Effector CD4-positive, alpha-beta T cell (primary cell): ENCODE results near the gene ZNF584.

ENCODE experiments used
- DNase-seq: peaks from one replicate; pipeline ENCODE4 v3.0.0-alpha.2; 2020

The ZNF584 gene

GRCh38 chr19:58466760-58467589 is 58.5 kb downstream of the ZNF584 start, which contains the start of gene ZNF324:
ZNF324 (plus strand) TSS chr19:58467080; CDS start chr19:58469186, 2,106 bp downstream.
- peak; percentile 98 for DNase-seq
